ENCODE results near the gene PTMS.

The PTMS gene

GRCh38 chr12:6790496-6791150, 24.5 kb downstream of the PTMS start:
- peak in 5 of 6 experiments; percentile 21 to 51 (median 46) for DNase-seq

- peak in 1 of 6 experiments; percentile 37 for DNase-seq
These were observed 25.9 kb downstream of the PTMS start for GRCh38 chr12:6791931-6792520.

GRCh38 chr12:6792522-6793201, 26.5 kb downstream of the PTMS start:
- peak; percentile 35 to 78 (median 57) for DNase-seq

GRCh38 chr12:6795088-6795487, 28.9 kb downstream of the PTMS start:
- DNase-seq: no peak

GRCh38 chr12:6796576-6796975, 30.4 kb downstream of the PTMS start:
- DNase-seq: no peak

GRCh38 chr12:6799147-6799546, 33.0 kb downstream of the PTMS start:
- DNase-seq: no peak

- DNase-seq: no peak
These were observed 41.0 kb downstream of the PTMS start for GRCh38 chr12:6807170-6807569.

- DNase-seq: no peak
These were observed 42.9 kb downstream of the PTMS start for GRCh38 chr12:6809056-6809455.

- DNase-seq: no peak
These were observed 44.6 kb downstream of the PTMS start for GRCh38 chr12:6810758-6811157.

GRCh38 chr12:6813363-6813762, 47.2 kb downstream of the PTMS start:
- DNase-seq: no peak

GRCh38 chr12:6816598-6816997, 50.4 kb downstream of the PTMS start:
- DNase-seq: no peak

GRCh38 chr12:6817098-6817497, 50.9 kb downstream of the PTMS start:
- DNase-seq: no peak

- no peak for DNase-seq
These were observed 51.5 kb downstream of the PTMS start for GRCh38 chr12:6817662-6818157.

GRCh38 chr12:6818222-6818621, 52.1 kb downstream of the PTMS start:
- no peak for DNase-seq

GRCh38 chr12:6818645-6819044, 52.5 kb downstream of the PTMS start:
- DNase-seq: no peak

GRCh38 chr12:6819106-6820030, 53.2 kb downstream of the PTMS start:
- DNase-seq: no peak

GRCh38 chr12:6820166-6820565, 54.0 kb downstream of the PTMS start:
- DNase-seq: no peak

Measured in stimulated activated naive CD4-positive, alpha-beta T cell (primary cell).